Uterine smooth muscle cell (primary cell): ENCODE results near the gene RNF40. TPM values are rescaled to one million over a fixed set of nuclear protein-coding genes. Genes with fewer than 3 reads are reported as not detected.

Experiments used
- total RNA-seq: library from RNA; depleted of rRNA; stranded (reverse); fragments of >200 nt; gene quantifications from 2 replicates; pipeline ENCODE4 v1.2.3, GENCODE V29; 2014

RNF40 gene
- total RNA-seq: 86.2 and 88.5 TPM in 2 replicates

GRCh38 chr16:30761928-30762902 is at the start of gene RNF40, which contains the start of gene CFAP119:
Gene RNF40, plus strand, starts transcription at chr16:30762322. Its CDS starts 224 bp downstream, at chr16:30762546.
Gene CFAP119, minus strand, starts transcription at chr16:30762062. Its CDS starts 314 bp downstream, at chr16:30761748.

GRCh38 chr16:30747799-30748633 is 14.1 kb upstream of the RNF40 start, which contains the start of gene PHKG2:
Gene PHKG2, plus strand, starts transcription at chr16:30748425. Its CDS starts 396 bp downstream, at chr16:30748821.

GRCh38 chr16:30786936-30787612 is 25.0 kb downstream of the RNF40 start, which contains the start of gene ZNF629:
Gene ZNF629, minus strand, starts transcription at chr16:30787205. Its CDS starts 2,723 bp downstream, at chr16:30784482.

Other genes with a start within 250 kb of the RNF40 start
- 20.3 and 21.6 TPM in 2 replicates for gene ZNF768, start 235.8 kb upstream of the RNF40 start, total RNA-seq
- 6.5 and 10.6 TPM in 2 replicates for gene ZNF747, start 227.5 kb upstream of the RNF40 start, total RNA-seq
- gene ZNF764, start 203.9 kb upstream of the RNF40 start, total RNA-seq: 5.4 and 5.6 TPM in 2 replicates
- gene ZNF688, start 190.6 kb upstream of the RNF40 start, total RNA-seq: 8.9 and 10.3 TPM in 2 replicates
- 7.5 and 12.1 TPM in 2 replicates for gene ZNF785, start 176.6 kb upstream of the RNF40 start, total RNA-seq
- gene ZNF689, start 151.9 kb upstream of the RNF40 start, total RNA-seq: 4.1 and 4.4 TPM in 2 replicates
- gene PRR14, start 111.4 kb upstream of the RNF40 start, total RNA-seq: 4.8 and 5.1 TPM in 2 replicates
- 16.8 and 27.6 TPM in 2 replicates for gene FBRS, start 103.9 kb upstream of the RNF40 start, total RNA-seq
- 25.5 and 30.9 TPM in 2 replicates for gene SRCAP, start 63.2 kb upstream of the RNF40 start, total RNA-seq
- gene PHKG2, start 13.9 kb upstream of the RNF40 start, total RNA-seq: 25.4 and 31.5 TPM in 2 replicates
- 3.4 and 3.8 TPM in 2 replicates for gene CFAP119, start 260 bp upstream of the RNF40 start, total RNA-seq
- 7.3 and 7.9 TPM in 2 replicates for gene ZNF629, start 24.9 kb downstream of the RNF40 start, total RNA-seq
- gene BCL7C, start 131.8 kb downstream of the RNF40 start, total RNA-seq: 51.4 and 53.5 TPM in 2 replicates
- gene CTF1, start 134.3 kb downstream of the RNF40 start, total RNA-seq: 2.2 and 3.0 TPM in 2 replicates
- 20.0 and 28.0 TPM in 2 replicates for gene FBXL19, start 161.2 kb downstream of the RNF40 start, total RNA-seq
- 24.9 and 35.2 TPM in 2 replicates for gene ORAI3, start 186.7 kb downstream of the RNF40 start, total RNA-seq
- 2.7 and 6.6 TPM in 2 replicates for gene SETD1A, start 195.4 kb downstream of the RNF40 start, total RNA-seq
- gene HSD3B7, start 222.9 kb downstream of the RNF40 start, total RNA-seq: 28.0 and 35.6 TPM in 2 replicates
- gene STX1B, start 248.3 kb downstream of the RNF40 start, total RNA-seq: 2.1 and 2.5 TPM in 2 replicates